A549 (cell line): ENCODE data around the gene GALNT8. TPM values are rescaled to one million over a fixed set of nuclear protein-coding genes. Genes with fewer than 3 reads are reported as not detected.
"Not testable (repeated sequence)": the region's sequence is repeated elsewhere in the genome, so short reads cannot be mapped to it uniquely, and the experiment has no call there.

Source experiments
- ATAC-seq, 2 experiments: fragments of 200-7000 bp in 1 of 2; fragments of >200 bp in 1 of 2; cut with Nextera tagmentation in 1 of 2; cut with Tn5 transposase in 1 of 2; 3 replicates each; pipeline versions ENCODE4 v1.8.0 to v1.9.1; 2018 to 2020; ENCODE audit warnings: mild to moderate bottlenecking in 1 of 2, moderate library complexity in 1 of 2
- CTCF ChIA-PET: fragments of 300-600 bp; sonication (Branson Sonifier 250); formaldehyde crosslinking; extraction: SDS; loops from one replicate; lab custom pipeline; 2021; ENCODE audit warnings: antibody characterized with exemption, inconsistent platforms; lab: Yijun Ruan, JAX
- POLR2A ChIA-PET: fragments of 350-600 bp; formaldehyde crosslinking; extraction: SDS; loops from one replicate; lab custom pipeline; 2021; ENCODE audit warnings: antibody characterized with exemption, inconsistent platforms; lab: Yijun Ruan, JAX
- DNase-seq, 2 experiments: peaks; one replicate each; pipeline versions ENCODE4 v3.0.0 to v3.0.0-alpha.2; 2011 to 2016; ENCODE audit warnings: low read depth in 1 of 2, low spot score in 1 of 2
- FAIRE-seq: peaks from 2 replicates; lab custom pipeline; 2011; peaks lifted over from hg19 to GRCh38; lab: Jason Lieb, UNC
- H3K27ac ChIP-seq, 2 experiments: fragments of >200 bp; sonication (Bioruptor Twin); formaldehyde crosslinking; 3 replicates each; pipeline ENCODE4 v1.5.1; 2016 to 2017
- H3K4me1 ChIP-seq: fragments of >200 bp; sonication (Bioruptor Twin); formaldehyde crosslinking; 3 replicates; pipeline ENCODE4 v1.6.1; 2016
- H3K4me2 ChIP-seq: fragments of >200 bp; sonication (Bioruptor Twin); formaldehyde crosslinking; 3 replicates; pipeline ENCODE4 v1.6.1; 2016
- H3K4me3 ChIP-seq: fragments of >200 bp; sonication (Bioruptor Twin); formaldehyde crosslinking; 3 replicates; pipeline ENCODE4 v1.5.1; 2016
- H3K9me3 ChIP-seq: fragments of >200 bp; sonication (Bioruptor Twin); formaldehyde crosslinking; 3 replicates; pipeline ENCODE4 v1.6.1; 2016
- BHLHE40 ChIP-seq: IDR thresholded peaks from 2 replicates; pipeline ENCODE4 v1.6.1; 2012; ENCODE audit warnings: low read depth, low read length, inconsistent platforms
- CBX8 ChIP-seq: fragments of 200-600 bp; sonication (generic); IDR thresholded peaks from 2 replicates; pipeline ENCODE4 v1.6.1; 2016
- CHD2 ChIP-seq: fragments of 150-350 bp; IDR thresholded peaks from 2 replicates; pipeline ENCODE4 v1.6.1; 2014; ENCODE audit warnings: low read length; ENCODE audit not compliant: partially characterized antibody
- E2F6 ChIP-seq: IDR thresholded peaks from 2 replicates; pipeline ENCODE4 v1.6.1; 2012; ENCODE audit warnings: low read depth, borderline replicate concordance
- FOXS1 ChIP-seq: fragments of 250-450 bp; sonication (Bioruptor Pico); IDR thresholded peaks from 2 replicates; pipeline ENCODE4 v1.5.0; 2020; ENCODE audit warnings: mild to moderate bottlenecking, moderate library complexity
- GATA3 ChIP-seq: IDR thresholded peaks from 2 replicates; pipeline ENCODE4 v1.6.1; 2012; ENCODE audit warnings: borderline replicate concordance
- HMGXB4 ChIP-seq: fragments of 250-450 bp; sonication (Bioruptor Pico); IDR thresholded peaks from 2 replicates; pipeline ENCODE4 v1.5.0; 2021; ENCODE audit warnings: mild to moderate bottlenecking, moderate library complexity, borderline replicate concordance
- JUN ChIP-seq, 2 experiments: fragments of >200 bp; sonication (Bioruptor Twin); formaldehyde crosslinking; IDR thresholded peaks; 2 replicates in 1 of 2; 3 replicates in 1 of 2; pipeline ENCODE4 v1.6.1; 2016 to 2017
- MAX ChIP-seq: IDR thresholded peaks from 2 replicates; pipeline ENCODE4 v1.6.1; 2012
- POLR2A ChIP-seq: IDR thresholded peaks from 2 replicates; pipeline ENCODE4 v1.6.1; 2012; ENCODE audit warnings: mild to moderate bottlenecking, low read length
- RAD21 ChIP-seq, 2 experiments: fragments of >200 bp in 1 of 2; sonication (Bioruptor Twin) in 1 of 2; formaldehyde crosslinking in 1 of 2; IDR thresholded peaks in 1 of 2; conservative IDR thresholded peaks in 1 of 2; 2 replicates in 1 of 2; 3 replicates in 1 of 2; pipeline ENCODE4 v1.6.1; 2012 to 2018; ENCODE audit warnings: inconsistent platforms in 1 of 2
- RARB ChIP-seq: fragments of 250-450 bp; sonication (Bioruptor Pico); IDR thresholded peaks from 2 replicates; pipeline ENCODE4 v1.8.0; 2021; ENCODE audit warnings: mild to moderate bottlenecking, moderate library complexity
- REST ChIP-seq: fragments of 200-600 bp; sonication (generic); IDR thresholded peaks from 2 replicates; pipeline ENCODE4 v1.6.1; 2016; ENCODE audit warnings: antibody characterized with exemption, mild to moderate bottlenecking, moderate library complexity
- SREBF2 ChIP-seq: fragments of 450-650 bp; IDR thresholded peaks from 2 replicates; pipeline ENCODE4 v1.6.1; 2014; ENCODE audit warnings: mild to moderate bottlenecking, moderate library complexity
- WGBS: methylation state at CpG from one replicate; pipeline ENCODE4 v1.1.6; 2017; ENCODE audit errors: missing lambda C conversion rate; 5-methylcytosine and 5-hydroxymethylcytosine counted together
- polyA plus RNA-seq, 4 experiments: library from polyadenylated mRNA; depleted of rRNA in 3 of 4; stranded (reverse); fragments of >200 nt; fragmentation: RNase III in 1 of 4; extraction: RNeasy Plus Mini Kit Qiagen cat#74134 plus additional on column Dnase treatment in 1 of 4; gene quantifications; 2 replicates in 3 of 4; 3 replicates in 1 of 4; pipeline ENCODE4 v1.2.3, GENCODE V29; 2011 to 2017
- TF ChIP-seq, protein P1 (sequence below): fragments of 250-450 bp; sonication (Bioruptor Pico); IDR thresholded peaks from 2 replicates; pipeline ENCODE4 v1.5.0; 2020; ENCODE audit warnings: low read depth, mild to moderate bottlenecking, moderate library complexity
- TF ChIP-seq, protein P2 (sequence below): fragments of >200 bp; sonication (Bioruptor Twin); formaldehyde crosslinking; IDR thresholded peaks from 2 replicates; pipeline ENCODE4 v1.6.1; 2016
- TF ChIP-seq, protein P3 (sequence below): IDR thresholded peaks from 2 replicates; pipeline ENCODE4 v1.6.1; 2012

Gene GALNT8
- polyA plus RNA-seq, 2 of the 4 experiments (the other 2 are of a cell fraction), result not detected

- TF ChIP-seq, protein P1, sequence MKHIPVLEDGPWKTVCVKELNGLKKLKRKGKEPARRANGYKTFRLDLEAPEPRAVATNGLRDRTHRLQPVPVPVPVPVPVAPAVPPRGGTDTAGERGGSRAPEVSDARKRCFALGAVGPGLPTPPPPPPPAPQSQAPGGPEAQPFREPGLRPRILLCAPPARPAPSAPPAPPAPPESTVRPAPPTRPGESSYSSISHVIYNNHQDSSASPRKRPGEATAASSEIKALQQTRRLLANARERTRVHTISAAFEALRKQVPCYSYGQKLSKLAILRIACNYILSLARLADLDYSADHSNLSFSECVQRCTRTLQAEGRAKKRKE, result no peak
- no peak for TF ChIP-seq SREBF2
- TF ChIP-seq, protein P2, sequence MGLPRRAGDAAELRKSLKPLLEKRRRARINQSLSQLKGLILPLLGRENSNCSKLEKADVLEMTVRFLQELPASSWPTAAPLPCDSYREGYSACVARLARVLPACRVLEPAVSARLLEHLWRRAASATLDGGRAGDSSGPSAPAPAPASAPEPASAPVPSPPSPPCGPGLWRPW, result no peak
- TF ChIP-seq, all 56 proteins: peak for 0
Observed at GRCh38 chr12:4745249-4745648, 25.0 kb downstream of the GALNT8 start (continued).

- WGBS, result 5% methylated on average over 1 of the region's 1 CpG
- FAIRE-seq, result not testable (repeated sequence)
Observed at GRCh38 chr12:4751654-4752053, 31.5 kb downstream of the GALNT8 start.

DNA sequence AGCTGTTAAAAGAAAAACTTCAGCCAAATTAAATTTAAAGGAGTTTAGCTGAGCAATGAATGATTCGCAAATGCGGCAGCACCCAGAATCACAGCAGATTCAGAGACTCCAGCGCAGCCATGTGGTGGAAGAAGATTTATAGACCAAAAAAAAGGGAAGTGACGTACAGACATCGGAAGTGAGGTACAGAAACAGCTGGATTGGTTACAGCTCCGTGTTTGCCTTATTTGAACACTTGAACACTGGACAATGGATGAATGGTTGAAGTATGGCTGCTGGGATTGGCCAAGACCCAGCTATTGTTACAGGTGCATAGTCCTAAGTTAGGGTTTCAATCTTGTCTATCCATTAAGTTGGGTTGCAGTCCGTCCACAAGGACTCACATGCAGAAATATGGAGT is 42.6 kb downstream of the GALNT8 start:
- WGBS, result 68% methylated on average over 7 of the region's 7 CpGs
- TF ChIP-seq, protein P3, sequence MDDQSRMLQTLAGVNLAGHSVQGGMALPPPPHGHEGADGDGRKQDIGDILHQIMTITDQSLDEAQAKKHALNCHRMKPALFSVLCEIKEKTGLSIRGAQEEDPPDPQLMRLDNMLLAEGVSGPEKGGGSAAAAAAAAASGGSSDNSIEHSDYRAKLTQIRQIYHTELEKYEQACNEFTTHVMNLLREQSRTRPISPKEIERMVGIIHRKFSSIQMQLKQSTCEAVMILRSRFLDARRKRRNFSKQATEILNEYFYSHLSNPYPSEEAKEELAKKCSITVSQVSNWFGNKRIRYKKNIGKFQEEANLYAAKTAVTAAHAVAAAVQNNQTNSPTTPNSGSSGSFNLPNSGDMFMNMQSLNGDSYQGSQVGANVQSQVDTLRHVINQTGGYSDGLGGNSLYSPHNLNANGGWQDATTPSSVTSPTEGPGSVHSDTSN, result no peak
- TF ChIP-seq HMGXB4 (CRISPR knock-in tag) (no peak), SREBF2 (no peak), JUN (IDR thresholded peaks at IDR 0.05) (no peak), CHD2 (no peak), CBX8 (no peak), FOXS1 (CRISPR knock-in tag) (no peak), RARB (no peak), MAX (no peak), GATA3 (no peak), BHLHE40 (no peak), RAD21 (conservative IDR thresholded peaks at IDR 0.05 in 1 of 2, IDR thresholded peaks at IDR 0.05 in 1 of 2) (no peak), E2F6 (no peak), POLR2A (no peak), REST (no peak)

More at GRCh38 chr12:4751654-4752053, 31.5 kb downstream of the GALNT8 start:
- CTCF ChIA-PET, H3K4me3 ChIP-seq, H3K9me3 ChIP-seq, ATAC-seq, H3K4me2 ChIP-seq, DNase-seq, H3K4me1 ChIP-seq, H3K27ac ChIP-seq, POLR2A ChIA-PET: not testable (repeated sequence)
- TF ChIP-seq REST, result peak; percentile 71; the same call in 1 of the 2 replicates

More for the DNA sequence above, 42.6 kb downstream of the GALNT8 start:
- no peak for FAIRE-seq
- Histone ChIP-seq H3K27ac (no peak overlapping the region), H3K4me3 (no peak overlapping the region), H3K4me1 (no peaks in the 10 kb centered on the region), H3K4me2 (no peak overlapping the region), H3K9me3 (no peaks in the 10 kb centered on the region)
- POLR2A ChIA-PET, result interaction anchor here (1.1 kb wide), 1 partner anchor 114 kb away, joined by 3 read pairs; the partner anchor contains the start of genes AKAP3 and NDUFA9
- CTCF ChIA-PET, result interaction anchor here (1.0 to 1.9 kb wide), 2 partner anchors 93 to 183 kb away, joined by 3 to 5 read pairs; no protein-coding TSS in a partner anchor
- DNase-seq, result no peak
- no peak for ATAC-seq
